Neural cell (in vitro differentiated cells): ENCODE data around the gene RIN3. TPM values are rescaled to one million over a fixed set of nuclear protein-coding genes. Genes with fewer than 3 reads are reported as not detected.

Experiments
- H2AFZ ChIP-seq: fragments of 200-600, 300-800 bp; sonication (generic), shearing (Covaris generic); 2 replicates; pipeline ENCODE4 v1.6.0; 2014; ENCODE audit warnings: low read depth, mild to moderate bottlenecking, antibody characterized with exemption, low read length, moderate library complexity
- H3F3A ChIP-seq: fragments of 200-600 bp; shearing (Covaris generic); 2 replicates; pipeline ENCODE4 v1.6.1; 2016; ENCODE audit warnings: mild to moderate bottlenecking, moderate library complexity, mixed read lengths, antibody characterized with exemption, low read length; ENCODE audit not compliant: insufficient read depth, poor library complexity, severe bottlenecking
- H3K27ac ChIP-seq: fragments of 200-600, 300-800 bp; sonication (generic), shearing (Covaris generic); 2 replicates; pipeline ENCODE4 v1.5.1; 2014; ENCODE audit warnings: mild to moderate bottlenecking, low read length, moderate library complexity
- H3K27me3 ChIP-seq: fragments of 300-800, 200-600 bp; sonication (generic), shearing (Covaris generic); 2 replicates; pipeline ENCODE4 v1.6.0; 2014; ENCODE audit warnings: mild to moderate bottlenecking, low read depth, low read length, moderate library complexity; ENCODE audit not compliant: insufficient read depth
- H3K36me3 ChIP-seq: fragments of 300-800, 200-600 bp; sonication (generic), shearing (Covaris generic); 2 replicates; pipeline ENCODE4 v1.5.1; 2014; ENCODE audit warnings: mild to moderate bottlenecking, antibody characterized with exemption, low read length, moderate library complexity; ENCODE audit not compliant: insufficient read depth
- H3K4me2 ChIP-seq: fragments of 300-800, 200-600 bp; sonication (generic), shearing (Covaris generic); 2 replicates; pipeline ENCODE4 v1.6.0; 2014; ENCODE audit warnings: mild to moderate bottlenecking, low read length
- H3K4me3 ChIP-seq: fragments of 300-800, 200-600 bp; sonication (generic), shearing (Covaris generic); 2 replicates; pipeline ENCODE4 v1.5.1; 2014; ENCODE audit warnings: mild to moderate bottlenecking, low read length, moderate library complexity
- H3K79me2 ChIP-seq: fragments of 200-600 bp; shearing (Covaris generic); replicated peaks from 2 replicates; pipeline ENCODE4 v1.6.0; 2014; ENCODE audit warnings: mild to moderate bottlenecking, low read length, moderate library complexity; ENCODE audit not compliant: insufficient read depth
- H3K9ac ChIP-seq: fragments of 300-800, 200-600 bp; sonication (generic), shearing (Covaris generic); 2 replicates; pipeline ENCODE4 v1.6.1; 2016; ENCODE audit warnings: mild to moderate bottlenecking, low read length, mixed read lengths
- H3K9me2 ChIP-seq: fragments of 200-600 bp; shearing (Covaris generic); 2 replicates; pipeline ENCODE4 v1.6.1; 2016; ENCODE audit warnings: mild to moderate bottlenecking, low read length, mixed read lengths; ENCODE audit not compliant: insufficient read depth
- H3K9me3 ChIP-seq: fragments of 200-600, 300-800 bp; sonication (generic), shearing (Covaris generic); 2 replicates; pipeline ENCODE4 v1.6.1; 2016; ENCODE audit warnings: mild to moderate bottlenecking, mixed run types, low read length, moderate library complexity, mixed read lengths
- H4K20me1 ChIP-seq: fragments of 200-600 bp; shearing (Covaris generic); 2 replicates; pipeline ENCODE4 v1.6.1; 2016; ENCODE audit warnings: mild to moderate bottlenecking, mixed run types; ENCODE audit not compliant: insufficient read depth
- EP300 ChIP-seq: fragments of 450-650 bp; conservative IDR thresholded peaks from 2 replicates; pipeline ENCODE4 v1.6.1; 2014; ENCODE audit warnings: antibody characterized with exemption, mild to moderate bottlenecking, moderate library complexity; ENCODE audit not compliant: poor library complexity, severe bottlenecking
- EZH2 ChIP-seq: fragments of 200-600, 300-800 bp; shearing (Covaris generic), sonication (generic); IDR thresholded peaks from 2 replicates; pipeline ENCODE4 v1.6.1; 2014; ENCODE audit warnings: antibody characterized with exemption, low read length, borderline replicate concordance, mild to moderate bottlenecking; ENCODE audit not compliant: insufficient read depth, poor library complexity, severe bottlenecking
- MXI1 ChIP-seq: fragments of 450-650 bp; conservative IDR thresholded peaks from 2 replicates; pipeline ENCODE4 v1.6.1; 2014; ENCODE audit warnings: antibody characterized with exemption, mild to moderate bottlenecking; ENCODE audit not compliant: poor library complexity, severe bottlenecking
- POLR2AphosphoS5 ChIP-seq: IDR thresholded peaks from 2 replicates; pipeline ENCODE4 v1.6.1; 2012
- RAD21 ChIP-seq: fragments of 450-650 bp; conservative IDR thresholded peaks from 2 replicates; pipeline ENCODE4 v1.6.1; 2014; ENCODE audit warnings: antibody characterized with exemption, mild to moderate bottlenecking, moderate library complexity
- SMC3 ChIP-seq: fragments of 450-650 bp; conservative IDR thresholded peaks from 2 replicates; pipeline ENCODE4 v1.6.1; 2014; ENCODE audit warnings: antibody characterized with exemption, mild to moderate bottlenecking, moderate library complexity; ENCODE audit not compliant: poor library complexity
- TAF1 ChIP-seq: IDR thresholded peaks from 2 replicates; pipeline ENCODE4 v1.6.1; 2012; ENCODE audit warnings: low read depth
- polyA plus RNA-seq: library from polyadenylated mRNA; depleted of rRNA; stranded (reverse); fragments of >200 nt; gene quantifications from 2 replicates; pipeline ENCODE4 v1.2.3, GENCODE V29; 2014
- TF ChIP-seq, protein P1 (sequence below): fragments of 450-650 bp; IDR thresholded peaks from 2 replicates; pipeline ENCODE4 v1.5.1; 2014; ENCODE audit warnings: antibody characterized with exemption, mild to moderate bottlenecking, moderate library complexity; ENCODE audit not compliant: poor library complexity, severe bottlenecking
- TF ChIP-seq, protein P2 (sequence below): IDR thresholded peaks from 2 replicates; pipeline ENCODE4 v1.6.1; 2012; ENCODE audit warnings: borderline replicate concordance

The RIN3 gene
- polyA plus RNA-seq, 1 donor from 2014 or later, result not detected

DNA sequence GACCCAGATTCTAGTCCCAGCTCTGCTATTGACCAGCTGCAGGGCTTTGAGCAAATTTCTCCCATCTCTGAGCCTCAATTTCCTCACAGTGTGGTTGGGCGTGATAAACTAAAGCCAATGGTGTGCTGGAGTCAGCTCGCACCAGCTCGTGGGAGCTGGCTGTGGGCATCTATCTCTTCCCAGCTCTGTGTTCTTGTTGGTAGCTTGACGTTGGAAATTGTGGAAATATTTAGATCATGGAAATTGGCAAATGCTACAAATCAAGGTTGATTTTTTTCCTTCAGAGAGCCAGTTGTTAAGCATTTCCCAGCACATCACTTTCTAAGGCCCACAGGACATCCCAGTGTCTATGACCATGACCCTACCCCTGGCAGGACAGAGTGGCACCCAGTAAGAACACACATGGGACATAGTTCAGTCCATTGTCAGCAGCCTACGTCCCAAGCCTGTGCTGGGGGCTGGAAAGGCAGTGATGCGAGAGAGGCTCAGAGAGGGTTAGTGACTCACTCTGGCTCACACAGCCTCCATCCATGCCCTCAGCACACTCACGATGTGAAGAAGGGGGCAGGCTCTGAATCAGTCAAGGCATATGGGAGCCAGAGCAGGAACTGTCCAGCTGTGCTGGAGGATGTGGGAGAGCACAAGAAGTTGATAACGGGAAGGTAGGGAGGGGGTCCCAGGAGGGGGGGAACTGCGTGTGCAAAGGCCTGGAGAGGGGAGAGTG lies 157.2 kb downstream of the RIN3 start:
- no peak overlapping the region for H3K4me3 ChIP-seq
- no peaks in the 10 kb centered on the region for H4K20me1 ChIP-seq
- no peaks in the 10 kb centered on the region for H3K27me3 ChIP-seq
- TF ChIP-seq, protein P1, sequence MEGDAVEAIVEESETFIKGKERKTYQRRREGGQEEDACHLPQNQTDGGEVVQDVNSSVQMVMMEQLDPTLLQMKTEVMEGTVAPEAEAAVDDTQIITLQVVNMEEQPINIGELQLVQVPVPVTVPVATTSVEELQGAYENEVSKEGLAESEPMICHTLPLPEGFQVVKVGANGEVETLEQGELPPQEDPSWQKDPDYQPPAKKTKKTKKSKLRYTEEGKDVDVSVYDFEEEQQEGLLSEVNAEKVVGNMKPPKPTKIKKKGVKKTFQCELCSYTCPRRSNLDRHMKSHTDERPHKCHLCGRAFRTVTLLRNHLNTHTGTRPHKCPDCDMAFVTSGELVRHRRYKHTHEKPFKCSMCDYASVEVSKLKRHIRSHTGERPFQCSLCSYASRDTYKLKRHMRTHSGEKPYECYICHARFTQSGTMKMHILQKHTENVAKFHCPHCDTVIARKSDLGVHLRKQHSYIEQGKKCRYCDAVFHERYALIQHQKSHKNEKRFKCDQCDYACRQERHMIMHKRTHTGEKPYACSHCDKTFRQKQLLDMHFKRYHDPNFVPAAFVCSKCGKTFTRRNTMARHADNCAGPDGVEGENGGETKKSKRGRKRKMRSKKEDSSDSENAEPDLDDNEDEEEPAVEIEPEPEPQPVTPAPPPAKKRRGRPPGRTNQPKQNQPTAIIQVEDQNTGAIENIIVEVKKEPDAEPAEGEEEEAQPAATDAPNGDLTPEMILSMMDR, result no peak
- TF ChIP-seq TAF1 (no peak), POLR2AphosphoS5 (no peak), EP300 (no peak), MXI1 (no peak), RAD21 (no peak), EZH2 (no peak), SMC3 (no peak)
- TF ChIP-seq, protein P2, sequence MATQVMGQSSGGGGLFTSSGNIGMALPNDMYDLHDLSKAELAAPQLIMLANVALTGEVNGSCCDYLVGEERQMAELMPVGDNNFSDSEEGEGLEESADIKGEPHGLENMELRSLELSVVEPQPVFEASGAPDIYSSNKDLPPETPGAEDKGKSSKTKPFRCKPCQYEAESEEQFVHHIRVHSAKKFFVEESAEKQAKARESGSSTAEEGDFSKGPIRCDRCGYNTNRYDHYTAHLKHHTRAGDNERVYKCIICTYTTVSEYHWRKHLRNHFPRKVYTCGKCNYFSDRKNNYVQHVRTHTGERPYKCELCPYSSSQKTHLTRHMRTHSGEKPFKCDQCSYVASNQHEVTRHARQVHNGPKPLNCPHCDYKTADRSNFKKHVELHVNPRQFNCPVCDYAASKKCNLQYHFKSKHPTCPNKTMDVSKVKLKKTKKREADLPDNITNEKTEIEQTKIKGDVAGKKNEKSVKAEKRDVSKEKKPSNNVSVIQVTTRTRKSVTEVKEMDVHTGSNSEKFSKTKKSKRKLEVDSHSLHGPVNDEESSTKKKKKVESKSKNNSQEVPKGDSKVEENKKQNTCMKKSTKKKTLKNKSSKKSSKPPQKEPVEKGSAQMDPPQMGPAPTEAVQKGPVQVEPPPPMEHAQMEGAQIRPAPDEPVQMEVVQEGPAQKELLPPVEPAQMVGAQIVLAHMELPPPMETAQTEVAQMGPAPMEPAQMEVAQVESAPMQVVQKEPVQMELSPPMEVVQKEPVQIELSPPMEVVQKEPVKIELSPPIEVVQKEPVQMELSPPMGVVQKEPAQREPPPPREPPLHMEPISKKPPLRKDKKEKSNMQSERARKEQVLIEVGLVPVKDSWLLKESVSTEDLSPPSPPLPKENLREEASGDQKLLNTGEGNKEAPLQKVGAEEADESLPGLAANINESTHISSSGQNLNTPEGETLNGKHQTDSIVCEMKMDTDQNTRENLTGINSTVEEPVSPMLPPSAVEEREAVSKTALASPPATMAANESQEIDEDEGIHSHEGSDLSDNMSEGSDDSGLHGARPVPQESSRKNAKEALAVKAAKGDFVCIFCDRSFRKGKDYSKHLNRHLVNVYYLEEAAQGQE, result no peak
- no peaks in the 10 kb centered on the region for H3K9me2 ChIP-seq
- no peak overlapping the region for H3K9ac ChIP-seq
- H3K4me2 ChIP-seq, result no peak overlapping the region
- H3K36me3 ChIP-seq, result no peaks in the 10 kb centered on the region
- no peak overlapping the region for H2AFZ ChIP-seq
- no peaks in the 10 kb centered on the region for H3K9me3 ChIP-seq
- H3F3A ChIP-seq, result no peaks in the 10 kb centered on the region
- H3K27ac ChIP-seq, result no peak overlapping the region
- H3K79me2 ChIP-seq, result no peaks in the 10 kb centered on the region

DNA sequence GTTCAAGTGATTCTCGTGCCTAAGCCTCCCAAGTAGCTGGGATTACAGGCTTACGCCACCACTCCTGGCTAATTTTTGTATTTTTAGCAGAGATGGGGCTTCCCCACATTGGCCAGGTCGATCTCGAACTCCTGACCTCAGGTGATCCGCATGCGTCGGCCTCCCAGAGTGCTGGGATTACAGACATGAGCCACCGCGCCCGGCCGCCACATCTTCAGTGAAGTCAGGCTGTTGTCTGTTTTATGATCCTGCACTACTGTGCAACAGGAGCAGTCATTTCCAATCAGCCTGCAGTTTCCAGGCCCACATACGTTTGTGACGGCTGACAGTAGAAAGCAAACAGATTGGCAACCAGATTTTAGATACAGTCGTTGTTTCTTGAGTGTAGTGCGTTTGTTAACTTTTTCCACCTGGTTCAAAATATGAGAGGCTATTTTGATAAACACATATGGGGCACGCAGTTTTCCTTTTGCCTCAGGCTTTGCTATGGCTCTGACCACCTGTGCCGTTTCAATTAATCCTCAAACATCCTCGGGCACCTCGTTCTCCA lies 160.1 kb downstream of the RIN3 start:
- Histone ChIP-seq H4K20me1 (no peaks in the 10 kb centered on the region), H3F3A (no peaks in the 10 kb centered on the region), H3K9ac (no peak overlapping the region), H3K9me2 (no peaks in the 10 kb centered on the region), H3K27ac (no peak overlapping the region), H3K4me2 (no peak overlapping the region), H3K9me3 (no peaks in the 10 kb centered on the region), H3K27me3 (no peaks in the 10 kb centered on the region), H3K36me3 (no peaks in the 10 kb centered on the region), H3K4me3 (no peak overlapping the region), H3K79me2 (no peaks in the 10 kb centered on the region), H2AFZ (no peak overlapping the region)
- TF ChIP-seq SMC3, result no peak
- TF ChIP-seq, protein P2, result no peak
- no peak for TF ChIP-seq RAD21
- TF ChIP-seq POLR2AphosphoS5, result no peak
- TF ChIP-seq, protein P1, result no peak
- no peak for TF ChIP-seq MXI1
- TF ChIP-seq EZH2, result no peak
- no peak for TF ChIP-seq EP300
- TF ChIP-seq TAF1, result no peak
